Measurements from ENCODE around the gene COPZ1.

The COPZ1 gene

GRCh38 chr12:54379398-54380201 is 54.7 kb downstream of the COPZ1 start:
- DNase-seq = peak; percentile 79 to 85

- DNase-seq = no peak
Measured at GRCh38 chr12:54381136-54381535, 56.2 kb downstream of the COPZ1 start.

- DNase-seq = no peak
Measured at GRCh38 chr12:54383041-54383609, 58.2 kb downstream of the COPZ1 start.

- peak in 1 of 2 donors; percentile 49 for DNase-seq
Measured at GRCh38 chr12:54384591-54385041, 59.7 kb downstream of the COPZ1 start, which contains the start of gene ZNF385A. ZNF385A (minus strand) TSS chr12:54384733; CDS start chr12:54384514, 219 bp downstream.

- no peak for DNase-seq
Measured at GRCh38 chr12:54385251-54385914, 60.5 kb downstream of the COPZ1 start.

- no peak for DNase-seq
Measured at GRCh38 chr12:54386403-54387113, 61.6 kb downstream of the COPZ1 start.

- DNase-seq = no peak
Measured at GRCh38 chr12:54387114-54387467, 62.2 kb downstream of the COPZ1 start.

GRCh38 chr12:54388237-54389133 is 63.6 kb downstream of the COPZ1 start:
- DNase-seq = no peak

- DNase-seq = no peak
Measured at GRCh38 chr12:54389134-54389508, 64.2 kb downstream of the COPZ1 start.

- DNase-seq = no peak
Measured at GRCh38 chr12:54389607-54390175, 64.8 kb downstream of the COPZ1 start.

GRCh38 chr12:54390176-54390667 is 65.3 kb downstream of the COPZ1 start:
- no peak for DNase-seq

GRCh38 chr12:54390668-54391551 is 66.0 kb downstream of the COPZ1 start:
- peak in 1 of 2 donors; percentile 8 for DNase-seq

GRCh38 chr12:54392485-54393206 is 67.7 kb downstream of the COPZ1 start:
- no peak for DNase-seq

- DNase-seq = no peak
Measured at GRCh38 chr12:54393207-54393609, 68.3 kb downstream of the COPZ1 start.

GRCh38 chr12:54393743-54394142 is 68.8 kb downstream of the COPZ1 start:
- no peak for DNase-seq

- DNase-seq = peak in 1 of 2 donors; percentile 20
Measured at GRCh38 chr12:54394281-54394719, 69.4 kb downstream of the COPZ1 start.

- no peak for DNase-seq
Measured at GRCh38 chr12:54394986-54395385, 70.1 kb downstream of the COPZ1 start.

- DNase-seq = no peak
Measured at GRCh38 chr12:54395545-54395944, 70.6 kb downstream of the COPZ1 start.

- no peak for DNase-seq
Measured at GRCh38 chr12:54397157-54397556, 72.2 kb downstream of the COPZ1 start.

GRCh38 chr12:54398218-54398617 is 73.3 kb downstream of the COPZ1 start:
- DNase-seq = no peak

Measured in hippocampal formation (tissue), 2 donors.